Caco-2 (cell line): Measurements from ENCODE around the gene MYLK2. TPM values are rescaled to one million over a fixed set of nuclear protein-coding genes. Genes with fewer than 3 reads are reported as not detected.

Source experiments
- BruUV-seq: library from RNA; stranded (reverse); fragments of 400-500 nt; replicated peaks from 2 replicates; lab custom pipeline; 2021; lab: Mats Ljungman, UMichigan
- CTCF ChIA-PET: fragments of 300-600 bp; sonication (Branson Sonifier 250); formaldehyde crosslinking; loops from one replicate; lab custom pipeline; 2022; ENCODE audit warnings: antibody characterized with exemption; lab: Charles Lee
- POLR2A ChIA-PET: fragments of 300-600 bp; sonication (Branson Sonifier 250); formaldehyde crosslinking; loops from one replicate; lab custom pipeline; 2022; ENCODE audit warnings: antibody characterized with exemption; lab: Charles Lee
- DNase-seq, 2 experiments: peaks; one replicate each; pipeline versions ENCODE4 v3.0.0 to v3.0.0-alpha.2; 2020 to 2022
- H3K27me3 ChIP-seq: replicated peaks from 2 replicates; pipeline ENCODE4 v1.6.0; 2011; ENCODE audit warnings: low read length; ENCODE audit not compliant: control insufficient read depth, insufficient read depth
- H3K36me3 ChIP-seq: 2 replicates; pipeline ENCODE4 v1.5.1; 2011; ENCODE audit warnings: low read length; ENCODE audit not compliant: control insufficient read depth, insufficient read depth
- H3K4me1 ChIP-seq: fragments of 250-450 bp; sonication (Bioruptor Pico); 2 replicates; pipeline ENCODE4 v1.5.1; 2020; ENCODE audit warnings: mild to moderate bottlenecking
- H3K4me3 ChIP-seq: 2 replicates; pipeline ENCODE4 v1.5.1; 2011; ENCODE audit warnings: low read depth, mild to moderate bottlenecking, control low read depth, low read length
- H3K9me3 ChIP-seq: fragments of 250-450 bp; sonication (Bioruptor Pico); 2 replicates; pipeline ENCODE4 v1.5.1; 2020; ENCODE audit warnings: mild to moderate bottlenecking, moderate library complexity
- H3K27ac Mint-ChIP-seq: one replicate; pipeline ENCODE4 v1.8.0; 2022; ENCODE audit warnings: mixed read lengths; ENCODE audit not compliant: unreplicated experiment
- H3K27me3 Mint-ChIP-seq: one replicate; pipeline ENCODE4 v1.8.0; 2022; ENCODE audit warnings: mixed read lengths; ENCODE audit not compliant: insufficient read depth, unreplicated experiment
- H3K36me3 Mint-ChIP-seq: one replicate; pipeline ENCODE4 v1.8.0; 2022; ENCODE audit warnings: mild to moderate bottlenecking, mixed read lengths; ENCODE audit not compliant: insufficient read depth, unreplicated experiment
- H3K4me1 Mint-ChIP-seq: one replicate; pipeline ENCODE4 v1.8.0; 2022; ENCODE audit warnings: low read depth, mixed read lengths; ENCODE audit not compliant: unreplicated experiment
- H3K4me3 Mint-ChIP-seq: one replicate; pipeline ENCODE4 v1.8.0; 2022; ENCODE audit warnings: mild to moderate bottlenecking, moderate library complexity, mixed read lengths; ENCODE audit not compliant: unreplicated experiment
- H3K9me3 Mint-ChIP-seq: one replicate; pipeline ENCODE4 v1.8.0; 2022; ENCODE audit warnings: mixed read lengths; ENCODE audit not compliant: unreplicated experiment
- CTCF ChIP-seq, 2 experiments: fragments of 200-600 bp in 1 of 2; IDR thresholded peaks; 1 replicate in 1 of 2; 2 replicates in 1 of 2; pipeline versions ENCODE4 v1.5.1 to v1.8.0; 2011 to 2022; ENCODE audit warnings: antibody characterized with exemption in 1 of 2, control low read depth in 1 of 2, inconsistent platforms in 1 of 2, low read depth in 1 of 2, low read length in 1 of 2, mild to moderate bottlenecking in 1 of 2, moderate library complexity in 1 of 2; ENCODE audit not compliant: insufficient read depth in 1 of 2, severe bottlenecking in 1 of 2, unreplicated experiment in 1 of 2
- intact Hi-C: fragments of 100-400 bp; cut with micrococcal nuclease; formaldehyde crosslinking; loops from one replicate; pipeline ENCODE4 v1.10.0; 2022; ENCODE audit not compliant: unreplicated experiment
- total RNA-seq: library from RNA; stranded (reverse); gene quantifications from 2 replicates; pipeline ENCODE4 v1.2.3, GENCODE V29; 2022

Gene MYLK2
- total RNA-seq, 1 experiment from 2014 or later: 0.91 TPM

- no TSS peak for BruUV-seq
- CTCF ChIA-PET: interaction anchor here (0.6 to 2.5 kb wide), 11 partner anchors 9 to 193 kb away, joined by 3 to 14 read pairs (median 4); no protein-coding TSS in a partner anchor
- no peaks in the 10 kb centered on the region for H3K27me3 ChIP-seq
- H3K36me3 ChIP-seq: no peaks in the 10 kb centered on the region
- POLR2A ChIA-PET: no interaction called here
- Mint-ChIP-seq H3K4me1 (peaks cover 5% of the 10 kb centered on the region), H3K36me3 (no peaks in the 10 kb centered on the region), H3K9me3 (no peaks in the 10 kb centered on the region), H3K27me3 (no peaks in the 10 kb centered on the region), H3K4me3 (no peak overlapping the region), H3K27ac (no peak overlapping the region)
- intact Hi-C loops: no loop called here
- H3K9me3 ChIP-seq: no peaks in the 10 kb centered on the region
- no peak for DNase-seq
- H3K4me3 ChIP-seq: no peak overlapping the region
- peaks cover 13% of the 10 kb centered on the region for H3K4me1 ChIP-seq
- TF ChIP-seq CTCF (IDR thresholded peaks at IDR 0.05; ENCODE audit: insufficient read depth in 1 of 2, low read depth in 1 of 2, low read length in 1 of 2, severe bottlenecking in 1 of 2, unreplicated experiment in 1 of 2): no peak
These were observed 18.8 kb downstream of the MYLK2 start for GRCh38 chr20:31837896-31838397.

- H3K36me3 ChIP-seq: no peaks in the 10 kb centered on the region
- no peaks in the 10 kb centered on the region for H3K9me3 ChIP-seq
- POLR2A ChIA-PET: no interaction called here
- CTCF ChIA-PET: interaction anchor here (0.6 to 2.5 kb wide), 12 partner anchors 8 to 963 kb away, joined by 3 to 14 read pairs (median 3); partner anchors contain the start of gene PDRG1
- TF ChIP-seq CTCF (IDR thresholded peaks at IDR 0.05; ENCODE audit: insufficient read depth in 1 of 2, low read depth in 1 of 2, low read length in 1 of 2, severe bottlenecking in 1 of 2, unreplicated experiment in 1 of 2): no peak
- no peak overlapping the region for H3K4me3 Mint-ChIP-seq
- H3K27ac Mint-ChIP-seq: no peak overlapping the region
- H3K4me1 ChIP-seq: peaks cover 13% of the 10 kb centered on the region
- H3K9me3 Mint-ChIP-seq: no peaks in the 10 kb centered on the region
- H3K36me3 Mint-ChIP-seq: no peaks in the 10 kb centered on the region
- no peaks in the 10 kb centered on the region for H3K27me3 Mint-ChIP-seq
- peaks cover 5% of the 10 kb centered on the region for H3K4me1 Mint-ChIP-seq
- no peak for DNase-seq
- H3K4me3 ChIP-seq: no peak overlapping the region
- no peaks in the 10 kb centered on the region for H3K27me3 ChIP-seq
- BruUV-seq: no TSS peak
- intact Hi-C loops: no loop called here
These were observed 19.6 kb downstream of the MYLK2 start for GRCh38 chr20:31838646-31839292.

GRCh38 chr20:31839782-31840487 lies 20.8 kb downstream of the MYLK2 start:
- no peaks in the 10 kb centered on the region for H3K36me3 Mint-ChIP-seq
- H3K4me1 ChIP-seq: peaks cover 13% of the 10 kb centered on the region
- H3K4me3 ChIP-seq: no peak overlapping the region
- TF ChIP-seq CTCF (IDR thresholded peaks at IDR 0.05; ENCODE audit: insufficient read depth in 1 of 2, low read depth in 1 of 2, low read length in 1 of 2, severe bottlenecking in 1 of 2, unreplicated experiment in 1 of 2): no peak
- no peaks in the 10 kb centered on the region for H3K9me3 Mint-ChIP-seq
- intact Hi-C loops: no loop called here
- no TSS peak for BruUV-seq
- no peaks in the 10 kb centered on the region for H3K36me3 ChIP-seq
- POLR2A ChIA-PET: no interaction called here
- no peak overlapping the region for H3K4me3 Mint-ChIP-seq
- no peak overlapping the region for H3K27ac Mint-ChIP-seq
- CTCF ChIA-PET: interaction anchor here (1.3 kb wide), 1 partner anchor 112 kb away, joined by 3 read pairs; the partner anchor contains the start of gene PDRG1
- no peaks in the 10 kb centered on the region for H3K9me3 ChIP-seq
- no peaks in the 10 kb centered on the region for H3K27me3 Mint-ChIP-seq
- peaks cover 5% of the 10 kb centered on the region for H3K4me1 Mint-ChIP-seq
- no peaks in the 10 kb centered on the region for H3K27me3 ChIP-seq
- DNase-seq: no peak
